RPMI8226 (cell line): ENCODE measurements around the gene NAPSA.
"Not testable (repeated sequence)": the region's sequence is repeated elsewhere in the genome, so short reads cannot be mapped to it uniquely, and the experiment has no call there.

Source experiments
- DNase-seq: peaks from one replicate; pipeline ENCODE4 v3.0.0-alpha.2; 2015

The NAPSA gene

DNA sequence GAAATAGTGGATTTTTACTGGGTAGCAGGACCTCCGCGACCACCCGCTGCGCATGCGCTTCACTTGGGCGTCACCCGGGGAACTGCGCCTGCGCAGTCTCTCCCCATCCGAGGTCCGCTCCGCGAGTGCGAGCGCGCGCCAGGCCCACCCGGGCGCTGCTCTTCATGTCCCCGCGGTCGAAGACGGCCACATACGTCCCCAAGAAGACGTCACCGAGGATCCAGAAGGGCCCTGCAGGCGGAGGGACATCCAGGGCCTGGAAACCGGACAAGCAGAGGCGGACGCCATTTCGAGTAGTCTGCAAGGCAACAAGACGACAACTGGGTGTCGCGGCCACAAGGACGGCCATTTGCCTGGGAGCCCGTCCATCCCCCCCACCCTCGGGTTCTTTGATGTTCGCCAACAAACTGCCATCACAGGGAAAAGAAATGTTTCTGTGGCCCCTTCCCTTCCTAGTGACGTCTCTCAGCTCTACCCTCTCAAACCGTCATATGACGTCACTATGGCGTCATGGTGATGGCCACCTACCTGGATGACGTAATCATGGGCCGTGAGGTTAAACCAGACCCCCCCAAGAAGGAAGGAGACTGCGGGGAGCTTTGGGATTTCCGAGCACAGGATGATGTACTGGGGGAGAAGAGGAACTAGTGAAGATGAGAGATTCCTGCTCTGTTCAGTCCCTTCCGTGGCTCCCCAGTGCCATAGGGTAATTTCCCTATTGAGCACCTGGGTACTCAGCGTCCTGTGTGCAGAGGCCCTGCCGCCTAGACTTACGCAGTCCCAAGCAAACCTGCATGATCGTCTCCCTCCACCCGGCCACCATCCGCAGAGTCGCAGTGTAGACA, 6.7 kb downstream of the NAPSA start:
- peak; percentile 29 for DNase-seq

DNA sequence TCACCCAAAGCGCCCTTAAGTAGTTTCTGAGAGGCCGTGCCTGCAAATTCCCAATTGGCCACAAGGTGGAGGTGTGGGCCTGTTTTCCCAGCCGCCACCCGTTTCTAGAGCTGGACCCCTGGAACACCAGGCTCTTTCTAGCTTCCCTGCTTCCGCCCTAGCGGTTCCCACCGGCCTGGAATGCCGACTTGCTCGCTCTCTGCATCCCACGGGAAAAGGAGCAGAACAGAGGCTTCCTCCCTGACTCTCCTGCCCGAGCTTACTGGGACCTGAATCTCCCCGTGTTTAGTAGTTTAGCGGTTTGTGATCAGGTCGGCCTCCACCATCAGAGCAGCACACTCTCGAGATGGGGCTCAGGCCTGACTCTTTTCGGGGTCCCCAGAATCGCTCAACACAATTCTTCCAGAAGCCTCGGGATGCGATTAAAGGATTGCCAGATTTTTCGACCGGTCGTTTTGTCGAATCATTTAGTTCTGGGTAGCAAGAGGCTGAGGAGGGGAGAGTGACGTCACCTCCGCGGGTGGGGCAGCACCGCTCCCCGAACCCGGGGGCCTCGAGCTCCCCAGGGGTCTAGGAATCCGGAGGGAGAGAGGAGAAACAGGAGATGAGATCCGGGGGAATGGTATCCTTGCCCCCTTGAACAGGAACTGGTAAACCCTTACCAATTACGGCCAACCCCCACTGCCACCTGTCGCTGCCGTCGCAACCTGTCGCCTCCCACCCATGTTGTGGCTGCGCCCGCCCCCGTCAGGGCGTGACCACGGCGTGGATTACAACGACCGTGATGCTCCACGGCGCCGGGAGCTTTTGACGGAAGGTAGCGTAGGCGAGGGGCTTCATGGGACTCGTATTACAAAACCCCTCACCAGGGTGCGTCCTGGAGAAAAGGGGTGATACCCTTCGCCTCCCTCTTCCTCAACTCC, 8.0 kb downstream of the NAPSA start:
- DNase-seq, result peak; percentile 61

DNA sequence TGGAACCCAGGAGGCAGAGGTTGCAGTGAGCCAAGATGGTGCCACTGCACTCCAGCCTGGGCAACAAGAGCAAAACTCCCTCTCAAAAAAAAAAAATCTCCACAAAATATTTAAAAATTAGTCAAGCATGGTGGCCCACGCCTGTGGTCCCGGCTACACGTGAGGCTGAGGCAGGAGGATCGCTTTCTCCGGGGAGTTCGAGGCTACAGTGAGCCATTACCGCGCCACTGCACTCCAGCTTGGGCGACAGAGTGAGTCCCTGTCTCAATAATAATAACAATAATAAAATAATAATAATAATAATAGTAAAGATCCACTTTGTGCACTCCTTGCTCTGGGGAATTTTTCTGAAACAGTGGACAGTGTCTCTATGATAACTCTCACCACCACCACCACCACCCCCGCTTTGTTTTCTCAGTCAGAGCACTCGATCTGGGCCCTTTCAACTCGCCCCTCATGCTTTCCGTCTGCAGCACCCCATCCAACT, 8.7 kb downstream of the NAPSA start:
- DNase-seq, result no peak

DNA sequence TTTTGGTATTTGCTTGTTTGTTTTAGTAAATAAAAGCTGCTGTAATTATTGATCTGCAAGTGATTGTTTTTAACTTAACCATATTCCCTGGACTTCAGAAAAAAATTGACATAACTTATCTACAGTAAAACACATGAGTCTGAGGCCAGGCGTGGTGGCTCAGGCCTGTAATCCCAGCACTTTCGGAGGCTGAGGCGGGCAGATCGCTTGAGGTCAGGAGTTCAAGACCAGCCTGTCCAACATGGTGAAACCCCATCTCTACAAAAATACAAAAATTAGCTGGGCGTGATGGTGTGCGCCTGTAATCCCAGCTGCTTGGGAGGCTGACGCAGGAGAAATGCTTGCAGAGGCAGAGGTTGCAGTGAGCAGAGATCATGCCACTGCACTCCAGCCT, 12.0 kb downstream of the NAPSA start:
- DNase-seq, result not testable (repeated sequence)

DNA sequence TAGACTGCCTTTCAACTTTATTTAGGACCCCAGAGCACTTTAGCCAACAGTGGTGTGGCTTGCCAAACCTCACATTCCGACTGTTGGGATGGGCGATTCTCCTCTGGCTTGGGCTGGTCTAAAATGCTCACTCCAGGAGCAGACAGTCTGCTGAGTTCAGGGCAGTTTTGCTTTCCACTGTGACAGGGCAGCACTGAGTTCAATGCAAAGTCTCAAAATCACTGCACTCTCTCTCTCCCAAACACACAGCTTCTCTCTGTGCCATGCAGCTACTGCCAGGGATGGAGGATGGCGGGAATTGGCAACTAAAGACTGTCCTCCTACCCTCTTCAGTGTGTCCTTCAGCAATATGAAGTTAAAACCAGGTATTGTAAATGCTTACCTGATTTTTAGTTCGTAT, 13.2 kb downstream of the NAPSA start:
- no peak for DNase-seq

DNA sequence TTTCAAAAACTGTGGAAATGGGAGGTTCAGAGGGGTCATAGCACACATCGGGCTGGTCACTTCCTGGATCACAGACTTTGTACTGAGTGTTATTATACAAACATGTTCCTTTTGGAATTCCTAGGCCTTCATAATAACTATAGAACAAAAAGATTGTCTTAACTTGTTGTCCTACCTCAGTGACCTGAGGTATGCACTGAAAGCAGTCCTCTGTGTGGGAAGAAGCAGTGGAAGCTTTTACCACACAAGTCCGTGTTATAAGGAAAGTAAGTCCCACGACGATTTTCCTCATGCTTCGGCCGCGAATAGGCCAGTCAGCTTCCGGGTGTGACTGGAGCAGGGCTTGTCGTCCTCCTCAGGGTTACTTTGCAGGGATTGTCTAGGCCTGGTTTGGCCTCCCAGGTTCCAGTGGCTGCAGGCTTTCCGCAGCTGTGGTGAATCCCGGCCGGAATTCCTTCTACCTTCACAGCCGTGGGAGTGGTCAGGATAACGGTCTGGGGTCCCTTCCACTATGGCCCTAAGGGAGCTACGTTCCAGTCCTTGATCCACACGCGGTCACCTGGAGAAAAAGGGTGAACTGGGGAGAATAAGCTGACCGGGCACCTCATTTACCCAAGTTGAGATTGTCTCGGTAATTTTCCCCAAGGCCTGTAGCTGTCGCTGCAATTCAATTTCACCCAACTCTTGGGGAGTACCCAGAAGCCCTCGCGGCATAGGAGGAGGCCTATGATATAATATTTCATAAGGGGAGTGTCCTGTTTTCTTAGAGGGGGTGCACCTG, 16.0 kb downstream of the NAPSA start:
- peak; percentile 44 for DNase-seq

DNA sequence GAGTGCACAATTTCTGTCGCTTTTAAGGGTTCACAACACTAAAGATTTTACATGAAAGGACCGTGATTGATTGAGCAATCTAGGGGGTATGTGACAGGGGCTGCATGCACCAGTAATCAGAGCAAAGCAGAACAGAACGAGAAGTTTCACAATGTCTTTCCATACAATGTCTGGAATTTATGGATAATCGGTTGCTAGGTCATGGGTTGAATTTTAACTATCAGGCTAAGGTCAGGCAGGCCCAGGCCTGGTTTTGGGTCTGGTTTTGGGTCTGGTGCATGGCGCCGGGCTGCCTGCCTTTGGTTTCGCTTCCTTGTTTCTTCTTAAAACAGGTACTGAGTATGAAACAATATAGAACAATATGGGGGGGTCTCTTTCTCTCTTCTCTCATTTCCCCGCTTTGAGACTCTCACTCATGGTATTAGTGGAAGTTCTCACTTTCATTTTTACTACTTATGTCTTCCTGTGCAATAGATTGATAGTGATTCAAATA, 18.3 kb downstream of the NAPSA start:
- not testable (repeated sequence) for DNase-seq

DNA sequence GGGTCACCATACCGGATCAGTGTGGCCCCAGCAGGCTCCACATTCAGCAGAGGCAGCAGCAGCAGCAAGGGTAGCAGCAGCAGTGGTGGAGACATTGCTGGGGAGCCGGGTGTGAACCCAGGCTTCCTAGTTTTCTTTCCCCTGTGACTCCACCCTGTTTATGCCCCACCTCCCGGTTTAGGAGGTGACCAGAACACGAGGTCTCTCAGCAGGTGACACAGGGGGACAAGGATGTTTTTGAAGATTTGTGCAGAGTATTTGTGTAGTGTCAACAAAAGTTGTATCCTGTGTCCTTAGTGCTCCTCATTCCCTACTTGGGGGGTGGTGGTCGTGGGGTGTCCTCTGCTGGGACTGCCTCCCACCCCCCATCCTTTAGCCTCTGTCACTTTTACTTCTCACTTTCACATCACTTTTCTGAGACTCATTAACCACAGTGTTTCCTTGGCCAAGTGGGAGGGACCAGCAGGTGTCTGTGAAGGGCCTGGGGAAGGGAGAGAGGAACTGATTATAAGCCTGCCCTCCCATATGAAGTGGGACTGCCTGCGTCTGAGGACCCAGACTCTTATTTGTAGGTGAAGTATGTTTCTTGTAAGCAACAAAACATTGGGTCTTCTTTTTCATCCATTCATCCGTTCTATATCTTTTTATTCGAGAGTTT, 20.6 kb downstream of the NAPSA start:
- peak; percentile 82 for DNase-seq

DNA sequence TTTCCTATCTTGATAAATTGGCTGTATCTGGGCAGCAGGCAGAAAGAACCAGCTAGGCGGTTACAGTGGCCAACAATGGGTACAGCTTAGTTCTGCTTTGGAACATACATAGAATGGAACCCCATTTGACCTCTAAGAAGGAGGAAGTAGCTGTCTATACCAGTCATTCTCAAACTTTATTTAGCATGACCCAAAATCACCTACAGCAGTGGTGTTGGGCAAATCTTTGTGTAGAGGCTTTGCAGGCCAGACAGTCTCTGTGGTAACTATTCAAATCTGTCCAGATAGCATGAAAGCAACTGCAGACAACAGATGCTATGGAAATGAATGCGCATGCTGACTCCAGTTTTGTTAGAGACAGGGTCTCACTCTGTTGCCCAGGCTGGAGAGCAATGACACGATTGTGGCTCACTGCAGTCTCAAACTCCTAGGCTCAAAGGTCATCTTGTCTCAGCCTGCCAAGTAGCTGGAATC, 24.3 kb downstream of the NAPSA start:
- DNase-seq, result peak; percentile 28

DNA sequence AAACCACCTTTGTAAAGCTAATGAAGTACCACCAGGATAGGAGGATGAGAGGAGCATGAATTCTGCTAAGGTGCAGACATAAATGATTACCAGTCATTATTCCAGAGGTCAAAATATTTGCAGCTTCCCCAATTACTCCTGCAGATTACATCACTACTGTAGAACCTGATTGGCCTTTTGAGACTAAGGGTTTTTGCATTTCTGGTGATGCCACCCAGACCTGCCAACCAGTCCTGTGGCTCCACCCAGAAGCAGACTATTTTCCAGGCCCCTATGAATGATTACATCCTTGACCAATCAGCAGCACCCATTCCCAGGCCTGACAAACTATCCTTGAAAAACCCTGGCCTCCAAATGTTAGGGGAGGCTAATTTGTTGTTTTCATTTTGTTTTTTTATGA, 25.1 kb downstream of the NAPSA start:
- DNase-seq, result no peak

DNA sequence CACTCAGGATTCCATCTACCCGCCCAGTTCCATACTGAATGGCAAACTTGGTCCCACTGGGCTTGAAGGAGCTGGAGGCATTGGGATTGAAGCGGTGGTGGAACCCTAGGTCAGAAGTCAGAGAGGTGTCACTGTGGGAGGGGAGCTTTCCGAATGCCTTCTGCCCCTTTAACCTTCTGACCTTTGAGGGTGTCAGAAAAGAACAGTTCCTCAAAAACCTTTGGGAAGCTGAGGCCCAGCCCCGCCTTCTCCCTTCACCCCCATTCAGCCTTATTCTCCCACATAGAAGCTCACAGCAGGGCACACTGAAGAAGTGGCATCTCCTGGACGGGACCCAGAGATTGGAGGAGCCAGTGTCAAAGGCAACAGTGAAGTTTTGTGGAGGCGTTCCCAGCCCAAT, 28.4 kb downstream of the NAPSA start:
- DNase-seq, result not testable (repeated sequence)

DNA sequence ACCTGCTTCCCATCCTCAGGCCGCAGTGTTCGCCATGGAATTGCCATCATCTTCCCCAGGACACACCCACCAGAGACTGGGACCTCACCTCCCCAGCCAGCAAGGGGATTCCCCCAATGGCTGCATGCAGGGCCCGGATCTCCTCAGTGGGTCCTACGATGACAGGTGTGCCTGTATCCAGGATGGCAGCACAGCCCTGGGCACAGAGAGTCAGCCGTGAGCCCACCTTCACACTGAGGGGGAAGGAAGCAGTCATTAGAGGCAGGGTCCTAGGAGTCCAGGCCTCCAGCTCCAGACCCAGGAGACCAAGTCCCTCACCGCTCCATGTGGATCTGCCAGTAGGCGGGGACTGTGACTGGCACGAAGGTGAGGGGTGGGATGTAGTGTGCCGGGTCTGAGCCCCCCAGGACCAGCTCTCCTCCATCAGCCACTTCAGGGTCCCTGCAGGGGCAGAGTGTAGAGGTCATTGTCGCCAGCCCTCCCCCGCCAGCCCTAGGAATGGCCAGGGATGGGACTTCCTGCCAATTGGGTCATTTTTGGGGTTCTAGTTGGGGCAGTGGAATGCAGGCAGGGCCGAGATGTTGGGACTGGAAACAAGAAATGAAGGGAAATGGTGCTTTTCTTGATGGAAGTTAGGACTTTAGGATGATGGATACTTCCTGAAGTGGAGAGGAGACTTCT, 30.6 kb downstream of the NAPSA start:
- no peak for DNase-seq

DNA sequence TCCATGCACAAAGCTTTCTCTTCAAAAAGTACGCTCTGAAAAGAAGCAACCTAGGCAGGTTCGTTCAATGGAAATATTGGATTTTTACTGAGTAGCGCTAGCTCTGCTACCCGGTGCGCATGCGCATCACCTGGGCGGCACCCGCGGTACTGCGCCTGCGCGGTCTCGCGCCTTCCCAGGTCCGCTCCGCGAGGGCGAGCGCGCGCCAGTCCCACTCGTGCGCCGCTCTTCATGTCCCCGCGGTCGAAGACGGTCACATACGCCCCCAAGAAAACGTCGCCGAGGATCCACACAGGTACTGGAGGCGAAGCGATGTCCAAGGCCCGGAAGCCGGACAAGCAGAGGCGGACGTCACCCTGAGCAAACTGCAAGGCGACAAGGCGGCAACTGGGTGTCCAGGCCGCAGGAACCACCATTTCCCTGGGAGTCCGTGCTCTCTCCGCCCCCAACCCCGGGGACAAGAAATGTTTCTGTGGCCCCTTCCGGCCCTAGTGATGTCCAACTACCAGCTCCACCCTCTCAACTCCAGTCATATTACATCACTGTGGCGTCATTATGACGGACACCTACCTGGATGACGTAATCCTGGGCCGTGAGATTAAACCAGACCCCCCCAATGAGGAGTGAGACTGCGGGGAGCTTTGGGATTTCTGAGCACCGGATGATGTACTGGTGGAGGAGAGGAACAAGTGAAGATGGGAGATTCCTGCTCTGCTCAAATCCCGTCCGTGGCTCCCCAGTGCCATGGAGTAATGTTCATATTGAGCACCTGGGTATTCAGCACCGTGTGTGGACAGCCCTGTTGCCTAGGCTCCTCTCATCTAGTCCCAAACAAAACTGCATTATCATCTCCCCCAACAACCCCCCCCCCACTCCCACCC, 31.5 kb downstream of the NAPSA start:
- peak; percentile 80 for DNase-seq

DNA sequence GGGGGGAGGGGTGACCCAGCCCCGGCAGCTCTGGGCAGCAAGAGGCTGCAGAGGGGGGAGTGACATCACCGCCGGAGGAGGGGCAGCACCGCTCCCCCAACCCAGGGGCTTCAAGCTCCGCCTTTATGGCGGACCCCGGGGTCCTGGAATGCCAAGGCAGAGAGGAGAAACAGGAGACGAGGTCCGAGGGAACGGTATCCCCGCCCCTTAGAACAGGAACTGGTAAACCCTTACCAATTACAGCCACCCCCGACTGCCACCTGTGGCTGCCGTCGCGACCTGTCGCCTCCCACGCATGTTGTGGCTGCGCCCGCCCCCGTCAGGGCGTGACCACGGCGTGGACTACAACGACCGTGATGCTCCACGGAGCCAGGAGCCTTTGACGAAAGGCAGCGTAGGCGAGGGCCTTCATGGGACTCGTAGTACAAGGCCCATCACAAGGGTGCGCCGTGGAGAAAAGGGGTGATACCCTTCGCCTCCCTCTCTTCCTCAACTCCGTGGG, 32.2 kb downstream of the NAPSA start:
- DNase-seq, result peak; percentile 92

DNA sequence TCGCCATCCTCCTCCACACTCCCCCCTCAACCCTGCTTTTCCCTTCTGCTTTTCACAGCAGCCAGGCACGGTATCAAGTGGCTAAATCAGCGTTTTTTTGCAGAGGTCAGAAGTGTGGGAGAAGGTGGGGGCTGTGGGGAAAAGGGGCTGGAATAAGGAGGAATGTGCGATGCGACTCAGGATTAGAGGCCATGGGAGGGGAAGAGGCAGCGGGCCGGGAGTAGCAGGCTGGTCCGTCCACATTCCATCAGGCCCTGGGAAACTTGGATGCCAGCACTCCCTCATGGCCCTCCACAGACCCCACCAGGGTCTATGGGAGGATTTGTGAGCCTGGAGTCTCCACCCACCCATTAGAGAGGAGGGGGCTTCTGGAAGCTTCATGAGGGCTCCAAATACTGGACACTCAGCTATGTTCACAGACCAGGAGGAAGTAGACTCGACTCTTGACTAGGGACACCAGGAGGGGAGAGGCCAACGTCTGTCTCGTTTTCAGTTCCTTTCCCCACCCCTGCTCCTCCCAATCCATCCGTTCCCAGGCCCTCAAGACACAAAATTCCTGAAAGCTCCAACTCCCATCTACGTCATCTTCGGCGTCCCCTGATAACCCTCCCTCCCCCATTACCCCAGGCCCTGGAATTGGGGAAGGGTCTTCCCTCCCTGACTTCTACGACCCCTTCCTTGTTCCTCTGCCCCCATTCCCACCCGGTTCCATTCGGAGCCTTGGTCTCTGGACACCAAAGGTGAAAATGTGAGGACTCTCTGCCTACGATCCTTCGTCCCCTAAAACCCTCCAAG, 33.0 kb downstream of the NAPSA start:
- DNase-seq, result no peak

DNA sequence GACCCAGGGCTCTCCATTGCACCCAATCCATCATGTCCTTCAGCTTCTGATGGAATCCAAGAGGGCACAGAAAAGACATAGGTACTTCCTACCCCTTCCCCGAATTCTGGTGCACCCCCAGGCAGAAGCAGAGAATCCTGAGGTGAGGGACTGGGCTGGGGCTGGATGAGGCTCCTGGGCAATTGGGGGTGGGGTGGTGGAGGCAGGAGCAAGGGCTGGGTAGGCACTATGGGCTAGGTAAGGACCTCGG, 33.5 kb downstream of the NAPSA start:
- no peak for DNase-seq

DNA sequence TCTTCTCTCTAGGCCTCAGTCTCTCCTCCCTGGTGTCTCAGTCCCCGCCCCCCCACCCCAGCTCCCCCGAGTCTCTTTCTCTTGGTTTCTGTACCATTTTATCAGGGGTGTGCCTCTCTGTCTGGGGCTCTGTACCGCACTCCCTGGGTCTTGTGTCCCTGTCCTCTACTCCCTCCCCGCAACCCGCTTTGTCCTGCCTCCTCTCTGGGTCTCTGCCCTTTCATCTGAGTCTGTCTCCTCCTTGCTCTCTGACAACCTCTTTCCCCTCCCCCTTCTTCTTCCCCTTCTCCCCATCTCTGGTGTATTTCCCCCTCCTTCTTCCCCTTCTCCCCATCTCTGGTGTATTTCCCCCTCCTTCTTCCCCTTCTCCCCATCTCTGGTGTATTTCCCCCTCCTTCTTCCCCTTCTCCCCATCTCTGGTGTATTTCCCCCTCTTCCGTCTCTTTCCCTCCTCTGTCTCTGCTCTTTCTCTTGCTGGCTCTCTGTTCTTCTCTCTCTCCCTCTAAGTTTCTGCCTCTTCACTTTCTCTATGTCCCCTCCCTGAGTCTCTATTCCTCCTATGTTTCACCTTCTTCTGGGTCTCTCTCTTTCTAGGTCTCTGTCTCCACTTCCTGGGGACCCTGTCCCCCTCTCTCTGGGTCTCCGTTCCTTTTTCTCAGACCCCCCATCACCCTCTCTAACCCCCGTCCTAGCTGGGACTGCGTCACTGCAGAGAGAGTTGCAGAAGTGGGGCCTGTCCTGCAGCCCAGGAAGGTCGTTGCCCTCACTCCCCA, 34.0 kb downstream of the NAPSA start:
- no peak for DNase-seq

DNA sequence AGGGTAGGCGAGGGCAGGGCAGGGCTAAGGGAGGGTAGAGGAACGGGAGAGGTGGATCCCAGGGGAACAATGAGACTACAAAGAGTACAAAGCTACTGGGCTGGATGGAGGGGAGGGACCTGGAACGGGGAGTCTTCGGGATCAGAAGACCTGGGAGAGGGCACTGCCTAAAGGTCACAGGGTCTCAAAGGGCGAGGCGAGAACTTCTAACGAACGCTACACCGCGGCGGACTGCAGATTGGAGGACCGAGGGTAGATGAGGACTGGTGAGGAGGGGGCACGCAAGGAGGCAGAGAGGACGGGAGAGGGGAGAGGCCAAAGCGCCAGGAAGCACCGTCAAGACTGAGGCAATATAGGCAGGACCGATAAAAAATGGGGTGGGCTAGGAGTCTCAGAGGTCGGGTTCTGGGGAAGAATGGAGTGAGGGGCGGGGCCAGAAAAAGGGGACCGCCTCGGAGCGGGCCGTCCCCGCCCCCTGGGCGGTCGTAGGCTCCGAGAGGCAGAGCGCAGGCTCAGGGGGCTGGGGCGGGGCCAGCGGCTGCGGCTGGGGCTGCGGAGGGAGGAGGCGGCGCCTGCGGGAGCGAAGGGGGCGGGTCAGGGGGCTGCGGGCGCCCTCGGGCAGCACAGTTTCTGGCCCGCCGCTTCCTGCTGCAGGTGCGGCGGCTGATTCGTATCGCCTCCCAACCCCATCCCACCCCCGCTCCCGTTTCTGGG, 34.9 kb downstream of the NAPSA start:
- peak; percentile 78 for DNase-seq
